H1 (cell line): ENCODE data around the gene CTBP2. TPM values are rescaled to one million over a fixed set of nuclear protein-coding genes. Genes with fewer than 3 reads are reported as not detected.

ENCODE experiments used
- CTCF ChIA-PET: fragments of 300-600 bp; sonication (Branson Sonifier 250); formaldehyde crosslinking; loops from one replicate; lab custom pipeline; 2021; ENCODE audit not compliant: partially characterized antibody; lab: Charles Lee
- POLR2A ChIA-PET: fragments of 300-600 bp; sonication (Branson Sonifier 250); formaldehyde crosslinking; loops from one replicate; lab custom pipeline; 2021; ENCODE audit warnings: inconsistent platforms; ENCODE audit not compliant: partially characterized antibody; lab: Charles Lee
- DNase-seq, 2 experiments: peaks; one replicate each; pipeline versions ENCODE4 v3.0.0 to v3.0.0-alpha.2; 2010 to 2022; ENCODE audit warnings: low spot score in 2 of 2, low read depth in 1 of 2, mixed read lengths in 1 of 2
- FAIRE-seq: peaks from 2 replicates; lab custom pipeline; 2011; peaks lifted over from hg19 to GRCh38; lab: Jason Lieb, UNC
- H2AFZ ChIP-seq: 2 replicates; pipeline ENCODE4 v1.8.1; 2012; ENCODE audit warnings: low read length, inconsistent platforms
- H2AK5ac ChIP-seq: 2 replicates; pipeline ENCODE4 v1.6.1; 2013; ENCODE audit warnings: low read depth, low read length
- H2BK120ac ChIP-seq: replicated peaks from 2 replicates; pipeline ENCODE3; 2013; ENCODE audit warnings: low read depth, low read length, inconsistent platforms
- H2BK12ac ChIP-seq: 2 replicates; pipeline ENCODE4 v1.6.1; 2013; ENCODE audit warnings: low read depth, low read length
- H2BK15ac ChIP-seq: 2 replicates; pipeline ENCODE4 v1.6.1; 2013; ENCODE audit warnings: low read length
- H2BK20ac ChIP-seq: 2 replicates; pipeline ENCODE4 v1.6.1; 2013; ENCODE audit warnings: low read length
- H2BK5ac ChIP-seq: 2 replicates; pipeline ENCODE4 v1.6.1; 2013; ENCODE audit warnings: low read depth, low read length
- H3K14ac ChIP-seq: 2 replicates; pipeline ENCODE4 v1.6.1; 2013; ENCODE audit warnings: inconsistent platforms; ENCODE audit not compliant: insufficient read length
- H3K18ac ChIP-seq: 2 replicates; pipeline ENCODE4 v1.6.1; 2013; ENCODE audit warnings: low read length; ENCODE audit errors: extremely low read depth
- H3K23ac ChIP-seq: 2 replicates; pipeline ENCODE4 v1.6.1; 2013; ENCODE audit warnings: inconsistent platforms; ENCODE audit not compliant: insufficient read length
- H3K23me2 ChIP-seq: 2 replicates; pipeline ENCODE4 v1.6.1; 2013; ENCODE audit warnings: low read depth, low read length
- H3K27ac ChIP-seq: 2 replicates; pipeline ENCODE4 v1.6.1; 2011; ENCODE audit warnings: low read depth, low read length, inconsistent platforms
- H3K27me3 ChIP-seq, 4 experiments: replicated peaks in 1 of 4; 1 replicate in 1 of 4; 2 replicates in 3 of 4; pipeline versions ENCODE4 v1.6.1 to v1.8.1; 2011 to 2013; ENCODE audit warnings: low read length in 3 of 4, mild to moderate bottlenecking in 3 of 4, inconsistent platforms in 2 of 4, mixed read lengths in 2 of 4, moderate library complexity in 1 of 4; ENCODE audit not compliant: control insufficient read depth in 3 of 4, insufficient read depth in 3 of 4; ENCODE audit errors: extremely low read depth in 1 of 4
- H3K36me3 ChIP-seq, 4 experiments: 2 replicates each; pipeline versions ENCODE4 v1.6.1 to v1.8.1; 2011 to 2013; ENCODE audit warnings: mild to moderate bottlenecking in 4 of 4, low read length in 3 of 4, moderate library complexity in 2 of 4, control low read depth in 1 of 4, inconsistent platforms in 1 of 4; ENCODE audit not compliant: insufficient read depth in 4 of 4, control insufficient read depth in 2 of 4
- H3K4ac ChIP-seq: replicated peaks from 2 replicates; pipeline ENCODE3; 2013; ENCODE audit warnings: low read length, low read depth, mixed read lengths, inconsistent platforms; ENCODE audit not compliant: insufficient read length
- H3K4me1 ChIP-seq, 4 experiments: replicated peaks in 1 of 4; 1 replicate in 1 of 4; 2 replicates in 3 of 4; pipeline versions ENCODE4 v1.6.1 to v1.8.1; 2011 to 2013; ENCODE audit warnings: low read length in 3 of 4, inconsistent platforms in 2 of 4, mixed read lengths in 1 of 4; ENCODE audit not compliant: insufficient read depth in 4 of 4, control insufficient read depth in 3 of 4
- H3K4me2 ChIP-seq, 2 experiments: 2 replicates each; pipeline versions ENCODE4 v1.6.1 to v1.8.1; 2011 to 2013; ENCODE audit warnings: low read depth in 2 of 2, low read length in 2 of 2, control low read depth in 1 of 2, inconsistent platforms in 1 of 2, mild to moderate bottlenecking in 1 of 2; ENCODE audit not compliant: insufficient read depth in 1 of 2
- H3K4me3 ChIP-seq, 4 experiments: fragments of 200-600, 300-600 bp in 1 of 4; sonication (generic), shearing (Covaris generic), sonication (Bioruptor Twin) in 1 of 4; 2 replicates each; pipeline versions ENCODE4 v1.5.1 to v1.8.1; 2011 to 2016; ENCODE audit warnings: low read length in 4 of 4, low read depth in 3 of 4, control low read depth in 2 of 4, inconsistent platforms in 2 of 4, mild to moderate bottlenecking in 2 of 4, mixed read lengths in 1 of 4, moderate library complexity in 1 of 4; ENCODE audit not compliant: insufficient read depth in 2 of 4; ENCODE audit errors: extremely low read depth in 1 of 4
- H3K56ac ChIP-seq: replicated peaks from 2 replicates; pipeline ENCODE3; 2013; ENCODE audit warnings: low read depth, mild to moderate bottlenecking, mixed read lengths, low read length, inconsistent platforms; ENCODE audit not compliant: insufficient read length
- H3K79me1 ChIP-seq: 2 replicates; pipeline ENCODE4 v1.6.1; 2013; ENCODE audit warnings: low read depth, low read length, control low read depth
- H3K79me2 ChIP-seq, 2 experiments: 2 replicates each; pipeline versions ENCODE4 v1.6.1 to v1.8.1; 2012 to 2013; ENCODE audit warnings: low read length in 2 of 2, mild to moderate bottlenecking in 2 of 2, inconsistent platforms in 1 of 2; ENCODE audit not compliant: insufficient read depth in 2 of 2, control insufficient read depth in 1 of 2
- H3K9ac ChIP-seq, 4 experiments: replicated peaks in 1 of 4; 1 replicate in 1 of 4; 2 replicates in 3 of 4; pipeline versions ENCODE4 v1.6.1 to v1.8.1; 2011 to 2013; ENCODE audit warnings: low read depth in 3 of 4, low read length in 3 of 4, control low read depth in 2 of 4, mild to moderate bottlenecking in 2 of 4, moderate library complexity in 2 of 4, inconsistent platforms in 1 of 4; ENCODE audit errors: extremely low read depth in 1 of 4
- H3K9me3 ChIP-seq, 2 experiments: 2 replicates each; pipeline versions ENCODE4 v1.6.1 to v1.8.1; 2012 to 2013; ENCODE audit warnings: mild to moderate bottlenecking in 2 of 2, moderate library complexity in 2 of 2, control low read depth in 1 of 2, inconsistent platforms in 1 of 2, low read depth in 1 of 2, low read length in 1 of 2, mixed read lengths in 1 of 2; ENCODE audit not compliant: insufficient read depth in 2 of 2
- H4K20me1 ChIP-seq, 2 experiments: replicated peaks in 1 of 2; 2 replicates each; pipeline versions ENCODE3 to v1.8.1; 2011 to 2013; ENCODE audit warnings: inconsistent platforms in 2 of 2, low read length in 2 of 2, mild to moderate bottlenecking in 1 of 2; ENCODE audit not compliant: insufficient read depth in 2 of 2, control insufficient read depth in 1 of 2
- H4K5ac ChIP-seq: 2 replicates; pipeline ENCODE4 v1.6.1; 2013; ENCODE audit warnings: low read length, low read depth, mixed read lengths, inconsistent platforms; ENCODE audit not compliant: insufficient read length
- H4K8ac ChIP-seq: 2 replicates; pipeline ENCODE4 v1.8.0; 2013; ENCODE audit warnings: mild to moderate bottlenecking, moderate library complexity, low read length, inconsistent platforms; ENCODE audit not compliant: insufficient read depth; ENCODE audit errors: extremely low read depth
- H4K91ac ChIP-seq: replicated peaks from 2 replicates; pipeline ENCODE3; 2013; ENCODE audit warnings: low read length, mixed read lengths, inconsistent platforms; ENCODE audit not compliant: insufficient read length
- POLR2A ChIP-seq, 2 experiments: IDR thresholded peaks; 1 replicate in 1 of 2; 2 replicates in 1 of 2; pipeline ENCODE4 v1.6.1; 2011; ENCODE audit warnings: low read depth in 2 of 2, low read length in 2 of 2, mild to moderate bottlenecking in 2 of 2; ENCODE audit errors: control extremely low read depth in 1 of 2
- SRF ChIP-seq: IDR thresholded peaks from 2 replicates; pipeline ENCODE4 v1.6.1; 2011; ENCODE audit warnings: mild to moderate bottlenecking, low read depth, low read length, moderate library complexity
- TCF12 ChIP-seq: IDR thresholded peaks from 2 replicates; pipeline ENCODE4 v1.6.1; 2011; ENCODE audit warnings: low read depth, mild to moderate bottlenecking, low read length
- WGBS, 2 experiments: shearing (Covaris generic) in 1 of 2; methylation state at CpG; one replicate each; pipeline versions ENCODE4 v1.1.6 to v1.1.7; 2013 to 2015; ENCODE audit warnings: low lambda C conversion rate in 2 of 2, mixed read lengths in 2 of 2, inconsistent platforms in 1 of 2, low coverage in 1 of 2, missing lambda C conversion rate in 1 of 2; ENCODE audit not compliant: insufficient replicate concordance in 2 of 2, insufficient coverage in 1 of 2, insufficient read length in 1 of 2; ENCODE audit errors: extremely low coverage in 1 of 2, missing lambda C conversion rate in 1 of 2; 5-methylcytosine and 5-hydroxymethylcytosine counted together
- polyA plus RNA-seq, 7 experiments: library from polyadenylated mRNA; depleted of rRNA in 3 of 7; stranded (reverse) in 5 of 7; unstranded in 2 of 7; fragments of >200 nt in 5 of 7; fragments of 200-250 nt in 2 of 7; gene quantifications; 1 replicate in 5 of 7; 2 replicates in 1 of 7; 4 replicates in 1 of 7; pipeline versions ENCODE4 v1.2.1 to v1.2.3, GENCODE V29; 2011 to 2013; ENCODE audit warnings: missing spikeins in 2 of 7, mixed read lengths in 2 of 7
- total RNA-seq: library from RNA; stranded (reverse); fragmentation: NEBNext Ultra II Directional; extraction: Animal tissue kit (Norgen Biotek cat#: 25700); gene quantifications from 2 replicates; pipeline ENCODE4 v1.2.1, GENCODE V29; 2021

Gene CTBP2
- total and polyA plus RNA-seq, 2 of the 8 experiments (the other 6 are each of a cell fraction or from before 2014, with no cell fraction given) = 208 to 221 TPM

DNA sequence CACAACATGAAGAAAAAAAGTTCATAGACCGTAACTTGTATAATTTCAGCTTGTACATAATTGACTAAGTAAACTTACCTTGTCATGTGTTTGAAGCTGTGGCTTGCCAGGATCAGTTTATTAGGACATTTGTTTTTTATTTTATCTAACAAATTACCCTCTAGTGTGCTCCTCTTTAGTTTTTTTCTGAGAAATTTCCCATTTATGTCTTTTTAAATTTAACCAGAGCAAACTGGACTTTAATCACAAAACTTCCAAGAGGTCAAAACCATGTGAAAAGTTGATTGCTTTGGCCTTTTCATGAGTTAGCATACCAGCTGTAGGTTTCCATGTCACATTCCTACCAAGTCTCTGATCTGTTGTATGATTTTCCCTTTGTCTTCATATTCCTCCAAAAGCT is 176.0 kb downstream of the CTBP2 start:
- H3K9ac ChIP-seq = no peak overlapping the region
- peaks cover 0 to 9% of the 10 kb centered on the region in 2 experiments; a peak in 2 of 4 replicates for H3K79me2 ChIP-seq
- H4K5ac ChIP-seq = no peak overlapping the region
- no peak overlapping the region for H2BK15ac ChIP-seq
- no peak for TF ChIP-seq TCF12
- TF ChIP-seq POLR2A (IDR thresholded peaks at IDR 0.05; ENCODE audit: control extremely low read depth in 1 of 2, low read depth in 2 of 2, low read length in 2 of 2) = peak in 1 of 2 experiments; percentile 5; a peak in 1 of 3 replicates
- TF ChIP-seq SRF = no peak
- no peak overlapping the region for H3K4me2 ChIP-seq
- no peaks in the 10 kb centered on the region for H3K4me1 ChIP-seq
- no peaks in the 10 kb centered on the region for H3K23me2 ChIP-seq
- H2AFZ ChIP-seq = no peak overlapping the region
- no peak overlapping the region for H3K27ac ChIP-seq
- no peaks in the 10 kb centered on the region for H3K79me1 ChIP-seq
- no peak overlapping the region for H3K4me3 ChIP-seq
- ChIA-PET CTCF (interaction anchor here (1.0 to 3.4 kb wide), 2 partner anchors 8 to 55 kb away, joined by 3 to 12 read pairs; no protein-coding TSS in a partner anchor), POLR2A (interaction anchor here (1.2 to 1.4 kb wide), 2 partner anchors 8 to 52 kb away, joined by 3 to 4 read pairs; no protein-coding TSS in a partner anchor)
- WGBS, 2 experiments = 81% methylated on average over 1 of the region's 1 CpG; no CpG with 5 or more reads in 1 of the 2 experiments
- no peak overlapping the region for H2BK5ac ChIP-seq
- no peak overlapping the region for H4K91ac ChIP-seq
- no peak for FAIRE-seq
- H3K4ac ChIP-seq = no peak overlapping the region
- no peak for DNase-seq
- no peak overlapping the region for H3K18ac ChIP-seq
- H2BK120ac ChIP-seq = no peak overlapping the region
- H2BK20ac ChIP-seq = no peak overlapping the region
- no peaks in the 10 kb centered on the region for H3K9me3 ChIP-seq
- no peak overlapping the region for H3K56ac ChIP-seq
- no peak overlapping the region for H3K23ac ChIP-seq
- no peak overlapping the region for H2AK5ac ChIP-seq
- H2BK12ac ChIP-seq = no peak overlapping the region
- no peaks in the 10 kb centered on the region for H3K27me3 ChIP-seq
- peaks cover 4 to 68% (median 23%) of the 10 kb centered on the region in 4 experiments for H3K36me3 ChIP-seq
- peaks cover 5 to 8% of the 10 kb centered on the region in 2 experiments for H4K20me1 ChIP-seq
- no peak overlapping the region for H4K8ac ChIP-seq
- no peak overlapping the region for H3K14ac ChIP-seq
